Memory B cell (primary cell): ENCODE data around the gene PTPN4.

Source experiments
- ATAC-seq: fragments of 150-1000 bp; cut with Tn5 transposase; 2 replicates; pipeline ENCODE4 v1.10.0; 2021; ENCODE audit warnings: low read depth, mild to moderate bottlenecking, moderate library complexity
- DNase-seq, 2 donors: peaks; one replicate each; pipeline ENCODE4 v3.0.0; 2022; ENCODE audit warnings: low spot score in 2 of 2
- H3K27ac Mint-ChIP-seq: one replicate; pipeline ENCODE4 v1.8.0; 2022; ENCODE audit warnings: mild to moderate bottlenecking, moderate library complexity, mixed read lengths
- H3K27me3 Mint-ChIP-seq: one replicate; pipeline ENCODE4 v1.8.0; 2022; ENCODE audit warnings: mixed read lengths
- H3K36me3 Mint-ChIP-seq: one replicate; pipeline ENCODE4 v1.8.0; 2022; ENCODE audit warnings: mild to moderate bottlenecking, mixed read lengths
- H3K4me1 Mint-ChIP-seq: one replicate; pipeline ENCODE4 v1.8.0; 2022; ENCODE audit warnings: mixed read lengths
- H3K4me3 Mint-ChIP-seq: one replicate; pipeline ENCODE4 v1.8.0; 2022; ENCODE audit warnings: mild to moderate bottlenecking, moderate library complexity, mixed read lengths
- H3K9me3 Mint-ChIP-seq: one replicate; pipeline ENCODE4 v1.8.0; 2022; ENCODE audit warnings: mixed read lengths

The PTPN4 gene, protein sequence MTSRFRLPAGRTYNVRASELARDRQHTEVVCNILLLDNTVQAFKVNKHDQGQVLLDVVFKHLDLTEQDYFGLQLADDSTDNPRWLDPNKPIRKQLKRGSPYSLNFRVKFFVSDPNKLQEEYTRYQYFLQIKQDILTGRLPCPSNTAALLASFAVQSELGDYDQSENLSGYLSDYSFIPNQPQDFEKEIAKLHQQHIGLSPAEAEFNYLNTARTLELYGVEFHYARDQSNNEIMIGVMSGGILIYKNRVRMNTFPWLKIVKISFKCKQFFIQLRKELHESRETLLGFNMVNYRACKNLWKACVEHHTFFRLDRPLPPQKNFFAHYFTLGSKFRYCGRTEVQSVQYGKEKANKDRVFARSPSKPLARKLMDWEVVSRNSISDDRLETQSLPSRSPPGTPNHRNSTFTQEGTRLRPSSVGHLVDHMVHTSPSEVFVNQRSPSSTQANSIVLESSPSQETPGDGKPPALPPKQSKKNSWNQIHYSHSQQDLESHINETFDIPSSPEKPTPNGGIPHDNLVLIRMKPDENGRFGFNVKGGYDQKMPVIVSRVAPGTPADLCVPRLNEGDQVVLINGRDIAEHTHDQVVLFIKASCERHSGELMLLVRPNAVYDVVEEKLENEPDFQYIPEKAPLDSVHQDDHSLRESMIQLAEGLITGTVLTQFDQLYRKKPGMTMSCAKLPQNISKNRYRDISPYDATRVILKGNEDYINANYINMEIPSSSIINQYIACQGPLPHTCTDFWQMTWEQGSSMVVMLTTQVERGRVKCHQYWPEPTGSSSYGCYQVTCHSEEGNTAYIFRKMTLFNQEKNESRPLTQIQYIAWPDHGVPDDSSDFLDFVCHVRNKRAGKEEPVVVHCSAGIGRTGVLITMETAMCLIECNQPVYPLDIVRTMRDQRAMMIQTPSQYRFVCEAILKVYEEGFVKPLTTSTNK

DNA sequence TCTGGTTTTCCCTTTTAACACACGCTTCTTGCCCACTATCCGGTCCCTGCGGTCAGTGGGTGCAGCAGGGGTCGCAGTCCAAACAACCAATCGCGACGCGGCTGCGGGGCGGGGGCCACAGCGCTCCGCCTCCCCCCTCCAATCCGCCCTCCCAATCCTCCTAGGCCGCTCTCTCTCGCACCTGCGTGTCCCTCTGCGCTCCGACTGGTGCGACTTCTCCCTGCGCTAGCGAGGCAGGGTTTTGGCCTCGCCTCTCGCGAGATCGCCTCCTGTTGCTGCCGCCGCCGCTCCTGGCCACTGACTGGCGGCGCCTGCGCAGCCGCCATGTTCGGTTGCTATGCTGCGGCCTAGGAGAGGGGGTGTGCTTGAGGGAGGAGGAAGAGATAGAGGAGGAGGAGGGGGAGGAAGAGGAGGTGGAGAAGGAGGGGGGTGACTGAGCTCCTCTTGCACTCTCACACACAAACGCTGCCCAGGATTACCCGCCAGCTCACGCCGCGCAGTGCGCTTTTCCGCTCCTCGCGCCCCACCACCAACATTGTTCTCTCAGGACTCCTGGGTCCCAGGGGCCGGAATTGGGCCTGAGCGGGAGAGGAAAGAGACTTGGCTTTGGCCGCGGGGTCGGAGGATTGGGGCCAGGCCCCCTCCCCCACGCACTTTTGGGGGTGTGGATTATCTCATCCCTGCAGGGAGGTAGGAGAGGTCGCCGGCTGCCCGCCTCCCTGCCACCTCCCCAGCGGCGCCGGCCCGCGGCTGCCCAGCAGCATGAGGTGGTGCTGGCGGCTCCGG lies at the start of gene PTPN4:
Gene PTPN4, plus strand, starts transcription at position 472 of the 786 bp plus-strand sequence. CDS start 49,932 bp downstream, outside the sequence.
- no peaks in the 10 kb centered on the region for H3K27me3 Mint-ChIP-seq
- no peaks in the 10 kb centered on the region for H3K9me3 Mint-ChIP-seq
- ATAC-seq (peak; percentile 91), DNase-seq (peak; percentile 88 to 90)
- peaks cover 16% of the 10 kb centered on the region for H3K4me1 Mint-ChIP-seq
- no peaks in the 10 kb centered on the region for H3K36me3 Mint-ChIP-seq
- H3K4me3 Mint-ChIP-seq, result peak within 1 kb of the TSS; percentile 84
- peak within 1 kb of the TSS; percentile 88 for H3K27ac Mint-ChIP-seq

DNA sequence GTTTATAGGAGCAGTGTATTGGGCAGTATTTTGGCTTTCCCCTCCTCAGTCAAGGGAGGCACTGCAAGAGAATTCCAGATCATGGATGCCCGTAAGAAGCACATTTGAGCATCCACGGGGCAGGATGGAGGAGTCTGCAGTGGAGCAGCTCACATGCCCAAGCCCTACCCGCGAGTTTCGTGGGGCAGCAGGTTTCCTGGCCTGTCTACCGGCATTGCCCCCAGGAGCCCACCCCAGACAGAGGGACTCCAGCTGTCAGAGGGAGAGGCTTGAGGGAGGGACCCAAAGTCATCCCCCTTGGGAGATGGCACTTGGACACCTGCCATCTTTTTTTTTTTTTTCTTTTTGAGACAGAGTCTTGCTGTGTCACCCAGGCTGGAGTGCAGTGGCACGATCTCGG lies 49.4 kb upstream of the PTPN4 start:
- ATAC-seq (no peak), DNase-seq (no peak)
- Mint-ChIP-seq H3K9me3 (no peaks in the 10 kb centered on the region), H3K4me3 (no peak overlapping the region), H3K27ac (no peak overlapping the region), H3K36me3 (peaks cover 2% of the 10 kb centered on the region), H3K27me3 (peaks cover 9% of the 10 kb centered on the region), H3K4me1 (no peaks in the 10 kb centered on the region)

DNA sequence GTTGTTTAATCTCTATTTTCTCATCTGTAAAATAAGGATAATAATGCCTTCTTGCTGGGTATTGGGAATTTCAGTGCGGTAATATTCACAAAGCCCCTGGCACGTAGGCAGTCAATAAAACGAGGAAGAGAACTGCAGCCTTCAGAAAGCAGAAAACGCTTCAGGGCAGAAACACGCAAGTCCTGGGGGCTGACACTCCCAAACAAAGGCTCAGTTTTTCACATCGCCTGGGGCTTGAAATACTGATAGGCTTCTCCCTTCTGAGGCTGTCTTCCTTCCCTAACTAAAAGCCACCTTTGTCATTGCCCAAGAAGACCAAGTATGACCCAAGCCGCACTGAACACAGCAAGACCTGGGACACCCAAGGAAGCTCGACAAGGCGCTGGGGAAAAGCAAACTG lies 48.4 kb upstream of the PTPN4 start:
- H3K9me3 Mint-ChIP-seq, result no peaks in the 10 kb centered on the region
- H3K27me3 Mint-ChIP-seq, result peaks cover 9% of the 10 kb centered on the region
- H3K27ac Mint-ChIP-seq, result no peak overlapping the region
- no peak overlapping the region for H3K4me3 Mint-ChIP-seq
- no peaks in the 10 kb centered on the region for H3K4me1 Mint-ChIP-seq
- ATAC-seq (no peak), DNase-seq (no peak)
- no peaks in the 10 kb centered on the region for H3K36me3 Mint-ChIP-seq

DNA sequence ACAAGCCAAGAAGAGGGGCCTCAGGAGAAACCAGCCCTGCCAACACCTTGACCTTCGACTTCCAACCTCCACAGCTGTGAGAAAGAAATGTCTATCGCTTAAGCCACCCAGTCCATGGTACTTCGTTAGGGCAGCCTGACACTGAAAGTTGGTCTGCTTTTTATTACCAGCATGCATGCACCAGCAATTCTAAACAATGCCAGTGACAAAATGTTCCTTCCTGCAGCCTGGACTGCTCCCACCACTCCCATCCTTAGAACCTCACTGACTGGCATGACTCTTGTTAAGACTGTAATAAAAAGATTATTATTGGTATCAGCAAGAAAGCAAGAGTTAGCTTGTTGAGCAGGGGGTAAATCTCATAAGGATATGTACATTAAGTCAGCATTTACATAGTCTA lies 47.2 kb upstream of the PTPN4 start:
- H3K36me3 Mint-ChIP-seq, result no peaks in the 10 kb centered on the region
- H3K9me3 Mint-ChIP-seq, result no peaks in the 10 kb centered on the region
- H3K4me1 Mint-ChIP-seq, result no peaks in the 10 kb centered on the region
- H3K27ac Mint-ChIP-seq, result no peak overlapping the region
- ATAC-seq (no peak), DNase-seq (no peak)
- no peak overlapping the region for H3K4me3 Mint-ChIP-seq
- H3K27me3 Mint-ChIP-seq, result peaks cover 9% of the 10 kb centered on the region

DNA sequence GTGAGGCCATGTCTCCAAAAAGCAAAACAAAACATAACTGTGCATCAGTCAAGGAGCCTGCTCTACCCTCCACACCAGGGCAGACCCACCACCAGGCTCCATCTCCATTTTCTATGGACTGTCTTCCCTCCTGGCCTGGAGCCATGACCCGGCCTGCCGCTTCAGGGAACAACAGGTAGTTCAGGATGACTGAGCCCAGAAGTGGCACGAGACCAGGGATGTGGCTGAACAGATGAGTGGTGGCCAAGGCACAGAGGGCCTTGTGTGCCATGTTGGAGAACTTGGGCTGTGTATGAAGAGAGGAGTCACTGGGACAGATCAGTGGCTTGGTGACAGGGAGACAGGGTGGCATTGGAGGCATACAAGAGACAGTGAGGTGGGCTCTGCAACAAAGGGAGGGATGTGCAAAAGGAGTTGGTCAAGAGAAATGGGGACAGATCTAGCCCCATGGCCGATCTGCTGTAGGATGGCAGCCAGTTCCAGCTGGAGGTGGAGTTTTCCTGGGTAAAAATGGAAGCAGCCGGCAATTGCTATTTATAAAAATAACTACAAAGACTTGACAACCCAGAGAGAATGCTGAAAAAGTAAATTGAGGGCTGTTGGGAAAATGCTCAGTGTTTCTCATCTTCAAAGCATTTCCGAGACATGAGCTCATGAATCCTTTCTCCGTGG lies 45.8 kb upstream of the PTPN4 start:
- H3K36me3 Mint-ChIP-seq, result no peaks in the 10 kb centered on the region
- H3K4me1 Mint-ChIP-seq, result no peaks in the 10 kb centered on the region
- no peak for ATAC-seq
- DNase-seq, result no peak
- no peaks in the 10 kb centered on the region for H3K9me3 Mint-ChIP-seq
- no peak overlapping the region for H3K4me3 Mint-ChIP-seq
- no peak overlapping the region for H3K27ac Mint-ChIP-seq
- H3K27me3 Mint-ChIP-seq, result peaks cover 9% of the 10 kb centered on the region

DNA sequence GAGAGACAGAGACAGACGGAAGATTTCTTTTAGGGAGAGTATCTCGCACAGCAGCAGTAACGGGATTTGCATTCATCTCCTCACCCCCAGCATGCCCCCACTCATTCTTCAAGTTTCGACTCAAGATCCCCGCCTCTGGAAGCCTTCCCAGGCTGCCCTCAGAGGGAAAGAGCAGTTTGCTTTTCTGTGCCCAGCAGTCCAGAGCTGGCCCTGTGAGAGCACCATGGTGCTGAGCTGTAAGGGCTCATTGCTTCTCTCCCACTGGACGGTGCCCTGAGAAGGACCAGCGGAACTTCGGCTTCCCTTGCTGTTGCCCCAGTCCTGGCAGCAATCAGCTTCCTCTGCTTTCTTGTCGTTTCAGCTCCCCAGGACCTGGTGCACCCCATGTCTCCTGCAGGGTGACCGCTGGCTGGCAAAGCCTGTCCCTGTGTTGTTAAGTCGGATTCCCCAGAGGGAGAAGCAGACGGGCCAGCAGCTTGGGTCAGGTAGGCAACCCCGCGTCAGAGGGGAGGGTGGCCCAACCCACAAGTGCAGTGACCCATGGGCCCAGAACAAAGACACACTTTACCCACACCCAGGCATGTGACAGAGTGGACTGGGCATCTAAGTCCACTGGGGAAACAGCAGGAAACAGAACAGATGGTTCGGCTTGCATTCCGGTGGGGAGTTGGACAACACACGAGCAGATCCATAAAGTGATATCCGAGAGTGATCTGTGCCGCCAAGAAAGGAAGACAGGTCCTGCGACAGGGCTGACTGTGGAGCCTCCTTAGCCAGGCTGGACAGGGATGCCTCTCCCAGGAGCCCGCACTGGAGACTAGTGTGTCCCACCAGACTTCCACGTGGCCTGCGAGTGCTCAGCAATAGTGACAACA lies 44.1 kb upstream of the PTPN4 start:
- Mint-ChIP-seq H3K4me1 (no peaks in the 10 kb centered on the region), H3K27ac (no peak overlapping the region), H3K36me3 (no peaks in the 10 kb centered on the region), H3K27me3 (peaks cover 9% of the 10 kb centered on the region), H3K9me3 (no peaks in the 10 kb centered on the region), H3K4me3 (no peak overlapping the region)
- DNase-seq (no peak), ATAC-seq (no peak)

DNA sequence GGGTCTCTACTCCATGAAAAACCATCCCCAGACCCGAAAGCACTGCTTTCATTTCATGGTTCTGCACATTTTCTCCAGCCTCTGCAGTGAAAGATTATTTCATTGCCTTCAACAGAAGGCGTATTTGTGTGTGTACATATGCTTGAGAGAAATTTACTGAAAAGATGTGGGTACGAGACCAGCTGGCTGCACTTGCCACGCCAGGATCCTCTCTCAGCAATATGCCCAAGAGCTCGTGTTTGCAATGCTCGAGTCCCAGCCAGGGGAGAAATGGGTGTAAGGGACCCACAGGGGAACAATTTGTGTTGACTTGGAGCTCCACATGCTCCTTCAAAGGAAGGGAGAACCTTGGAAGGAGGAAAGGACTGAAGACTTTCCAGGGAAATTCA lies 43.4 kb upstream of the PTPN4 start:
- no peak overlapping the region for H3K27ac Mint-ChIP-seq
- no peaks in the 10 kb centered on the region for H3K9me3 Mint-ChIP-seq
- DNase-seq (no peak), ATAC-seq (no peak)
- peaks cover 9% of the 10 kb centered on the region for H3K27me3 Mint-ChIP-seq
- H3K4me3 Mint-ChIP-seq, result no peak overlapping the region
- H3K36me3 Mint-ChIP-seq, result no peaks in the 10 kb centered on the region
- H3K4me1 Mint-ChIP-seq, result no peaks in the 10 kb centered on the region

DNA sequence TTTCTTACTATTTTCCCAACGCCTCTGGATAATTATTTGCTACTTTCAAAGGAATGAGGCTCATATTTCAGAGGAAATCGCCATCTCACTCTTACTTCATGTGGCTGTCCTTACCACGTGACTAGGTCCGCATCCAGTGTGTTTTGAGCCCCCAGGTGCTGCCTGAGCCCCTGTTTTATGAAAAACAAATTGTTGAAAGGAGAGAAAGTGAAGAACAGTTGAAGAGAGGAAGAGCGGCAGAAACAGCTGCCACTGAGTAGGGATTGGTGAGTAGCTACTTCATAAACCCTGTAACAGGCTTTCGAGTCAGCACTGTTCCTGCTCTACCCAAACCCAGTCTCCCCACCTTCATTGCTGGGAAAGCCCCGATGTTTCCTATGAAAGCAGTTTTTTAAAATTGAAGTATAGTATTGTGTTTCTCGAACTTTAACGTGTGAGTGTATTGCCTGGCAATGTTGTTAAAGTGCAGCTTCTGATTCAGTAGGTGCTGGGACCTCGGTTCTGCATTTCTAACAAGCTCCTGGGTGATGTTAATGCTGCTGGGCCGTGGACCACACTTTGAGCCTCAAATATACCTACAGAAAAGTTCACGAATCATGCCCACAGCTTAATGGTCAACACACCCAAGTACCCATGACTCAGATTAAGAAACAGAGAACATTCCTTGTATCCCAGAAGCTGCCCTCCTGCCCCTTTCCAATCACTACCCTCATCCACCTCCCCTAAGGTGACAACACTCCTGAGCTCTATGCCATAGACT lies 41.0 kb upstream of the PTPN4 start:
- H3K9me3 Mint-ChIP-seq, result no peaks in the 10 kb centered on the region
- H3K4me3 Mint-ChIP-seq, result no peak overlapping the region
- peaks cover 2% of the 10 kb centered on the region for H3K36me3 Mint-ChIP-seq
- no peaks in the 10 kb centered on the region for H3K4me1 Mint-ChIP-seq
- DNase-seq, result no peak
- H3K27ac Mint-ChIP-seq, result no peak overlapping the region
- ATAC-seq, result no peak
- peaks cover 7% of the 10 kb centered on the region for H3K27me3 Mint-ChIP-seq

DNA sequence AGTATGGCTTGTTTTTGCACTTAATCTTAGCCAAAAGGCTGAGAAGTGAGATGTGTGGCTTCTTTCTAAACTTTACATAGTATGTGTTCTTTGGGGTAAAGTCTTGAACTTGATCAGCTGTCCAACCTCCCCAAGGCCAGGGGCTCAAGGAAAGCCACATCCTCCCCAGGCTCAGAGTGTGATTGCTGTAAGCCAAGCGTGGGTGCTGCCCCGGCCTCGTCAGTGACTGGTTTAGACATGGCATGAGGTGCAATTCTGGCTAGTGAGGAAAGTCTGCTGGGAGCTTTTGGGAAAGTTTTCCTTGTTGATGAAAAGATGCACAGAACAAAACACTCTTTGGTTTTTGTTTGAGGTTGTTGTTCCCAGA lies 40.5 kb upstream of the PTPN4 start:
- no peak for DNase-seq
- peaks cover 2% of the 10 kb centered on the region for H3K36me3 Mint-ChIP-seq
- H3K27ac Mint-ChIP-seq, result no peak overlapping the region
- H3K27me3 Mint-ChIP-seq, result peaks cover 4% of the 10 kb centered on the region
- H3K9me3 Mint-ChIP-seq, result no peaks in the 10 kb centered on the region
- ATAC-seq, result no peak
- H3K4me3 Mint-ChIP-seq, result no peak overlapping the region
- H3K4me1 Mint-ChIP-seq, result no peaks in the 10 kb centered on the region

DNA sequence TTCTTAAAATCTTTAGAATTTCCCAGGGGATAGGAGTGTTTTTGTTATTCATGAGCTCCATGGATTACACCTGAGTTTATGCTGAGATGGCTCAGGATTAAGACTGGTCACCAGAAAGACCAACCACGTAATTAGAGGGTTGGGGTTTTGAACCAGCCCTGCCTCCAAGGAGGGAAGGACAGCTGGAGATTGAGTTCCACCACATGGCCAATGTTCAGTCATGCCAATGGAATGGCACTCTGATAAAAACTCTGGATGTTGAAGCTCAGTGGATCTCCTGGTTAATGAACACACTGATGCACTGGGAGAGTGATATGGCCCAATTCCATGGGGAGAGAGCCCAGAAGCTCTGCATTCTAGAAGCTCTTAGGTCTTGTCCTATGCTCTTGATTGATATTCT lies 38.7 kb upstream of the PTPN4 start:
- no peaks in the 10 kb centered on the region for H3K27me3 Mint-ChIP-seq
- no peaks in the 10 kb centered on the region for H3K9me3 Mint-ChIP-seq
- no peak overlapping the region for H3K27ac Mint-ChIP-seq
- peaks cover 2% of the 10 kb centered on the region for H3K36me3 Mint-ChIP-seq
- H3K4me3 Mint-ChIP-seq, result no peak overlapping the region
- DNase-seq, result no peak
- H3K4me1 Mint-ChIP-seq, result no peaks in the 10 kb centered on the region
- no peak for ATAC-seq

DNA sequence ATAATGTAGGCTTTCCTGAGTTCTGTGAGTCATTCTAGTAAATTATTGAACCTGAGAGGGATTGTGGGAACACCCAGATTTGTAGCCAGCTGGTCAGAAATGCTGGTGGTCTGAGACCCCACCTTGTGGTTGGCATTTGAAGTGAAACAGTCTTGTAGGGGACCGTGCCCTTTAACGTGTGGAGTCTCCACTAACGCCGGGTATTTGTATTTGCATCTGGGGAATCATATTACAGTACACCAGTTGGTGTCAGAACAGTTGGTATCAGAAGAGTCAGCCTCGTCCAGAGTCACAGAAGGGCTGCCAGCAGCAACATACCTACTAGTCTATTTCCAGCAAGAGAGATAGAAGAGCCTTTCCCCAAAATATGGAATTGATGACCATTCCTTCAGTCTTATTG lies 38.3 kb upstream of the PTPN4 start:
- Mint-ChIP-seq H3K36me3 (peaks cover 2% of the 10 kb centered on the region), H3K4me3 (no peak overlapping the region), H3K9me3 (no peaks in the 10 kb centered on the region), H3K27me3 (no peaks in the 10 kb centered on the region), H3K4me1 (no peaks in the 10 kb centered on the region), H3K27ac (no peak overlapping the region)
- DNase-seq (no peak), ATAC-seq (no peak)

DNA sequence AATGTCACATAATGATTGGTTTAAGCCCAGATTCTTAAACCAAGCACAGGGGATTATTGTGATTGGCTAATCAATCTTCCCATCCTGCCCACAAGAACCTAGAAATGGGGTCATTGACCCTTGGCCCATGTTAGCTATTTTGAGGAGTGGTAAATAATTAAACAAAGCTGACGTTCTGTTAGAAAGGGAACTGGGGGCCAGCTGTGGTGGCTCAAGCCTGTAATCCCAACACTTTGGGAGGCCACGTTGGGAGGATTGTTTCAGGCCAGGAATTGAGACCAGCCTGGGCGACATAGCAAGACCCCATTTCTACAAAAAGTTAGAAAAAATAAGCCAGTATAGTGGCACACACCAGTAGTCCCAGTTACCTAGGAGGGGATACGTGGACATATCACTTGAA lies 37.8 kb upstream of the PTPN4 start:
- no peaks in the 10 kb centered on the region for H3K9me3 Mint-ChIP-seq

More for the DNA sequence above, 37.8 kb upstream of the PTPN4 start:
- no peak overlapping the region for H3K27ac Mint-ChIP-seq
- H3K27me3 Mint-ChIP-seq, result no peaks in the 10 kb centered on the region
- no peak overlapping the region for H3K4me3 Mint-ChIP-seq
- ATAC-seq (no peak), DNase-seq (no peak)
- no peaks in the 10 kb centered on the region for H3K4me1 Mint-ChIP-seq
- peaks cover 2% of the 10 kb centered on the region for H3K36me3 Mint-ChIP-seq
